PC-3 (cell line): ENCODE data around the gene CYP2A6.

Experiments used
- EZH2phosphoT487 ChIP-seq: fragments of 300-600 bp; sonication (generic); IDR thresholded peaks from 2 replicates; pipeline ENCODE4 v1.6.1; 2018; ENCODE audit warnings: mild to moderate bottlenecking, antibody characterized with exemption, low read length, borderline replicate concordance
- TF ChIP-seq, protein P1 (sequence below): fragments of 300-600 bp; sonication (generic); conservative IDR thresholded peaks from 2 replicates; pipeline ENCODE4 v1.5.1; 2017; ENCODE audit warnings: antibody characterized with exemption, low read depth, mild to moderate bottlenecking, low read length

DNA sequence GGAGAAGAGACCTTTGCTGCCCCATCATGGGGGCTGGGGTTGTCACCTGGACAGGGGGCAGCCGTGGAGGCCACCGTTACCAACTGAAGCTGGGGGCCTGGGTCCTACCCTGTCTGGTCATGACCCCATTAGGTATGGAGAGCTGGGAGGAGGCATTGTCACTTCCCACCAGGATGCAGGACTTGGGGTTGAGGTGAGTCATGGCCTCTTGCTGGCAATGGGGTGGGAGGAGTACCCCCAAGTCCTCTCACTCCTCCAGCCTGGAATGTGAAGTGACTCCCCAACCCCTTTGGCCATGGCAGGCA is 42.3 kb downstream of the CYP2A6 start:
- TF ChIP-seq, protein P1, sequence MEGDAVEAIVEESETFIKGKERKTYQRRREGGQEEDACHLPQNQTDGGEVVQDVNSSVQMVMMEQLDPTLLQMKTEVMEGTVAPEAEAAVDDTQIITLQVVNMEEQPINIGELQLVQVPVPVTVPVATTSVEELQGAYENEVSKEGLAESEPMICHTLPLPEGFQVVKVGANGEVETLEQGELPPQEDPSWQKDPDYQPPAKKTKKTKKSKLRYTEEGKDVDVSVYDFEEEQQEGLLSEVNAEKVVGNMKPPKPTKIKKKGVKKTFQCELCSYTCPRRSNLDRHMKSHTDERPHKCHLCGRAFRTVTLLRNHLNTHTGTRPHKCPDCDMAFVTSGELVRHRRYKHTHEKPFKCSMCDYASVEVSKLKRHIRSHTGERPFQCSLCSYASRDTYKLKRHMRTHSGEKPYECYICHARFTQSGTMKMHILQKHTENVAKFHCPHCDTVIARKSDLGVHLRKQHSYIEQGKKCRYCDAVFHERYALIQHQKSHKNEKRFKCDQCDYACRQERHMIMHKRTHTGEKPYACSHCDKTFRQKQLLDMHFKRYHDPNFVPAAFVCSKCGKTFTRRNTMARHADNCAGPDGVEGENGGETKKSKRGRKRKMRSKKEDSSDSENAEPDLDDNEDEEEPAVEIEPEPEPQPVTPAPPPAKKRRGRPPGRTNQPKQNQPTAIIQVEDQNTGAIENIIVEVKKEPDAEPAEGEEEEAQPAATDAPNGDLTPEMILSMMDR, result no peak
- TF ChIP-seq EZH2phosphoT487, result no peak
